ENCODE results near the gene TET1.
A peak's percentile ranks its signal among the peaks of the same experiment; 100 is the strongest.
"Not testable (repeated sequence)": the region's sequence is repeated elsewhere in the genome, so short reads cannot be mapped to it uniquely, and the experiment has no call there.

TET1 gene

DNA sequence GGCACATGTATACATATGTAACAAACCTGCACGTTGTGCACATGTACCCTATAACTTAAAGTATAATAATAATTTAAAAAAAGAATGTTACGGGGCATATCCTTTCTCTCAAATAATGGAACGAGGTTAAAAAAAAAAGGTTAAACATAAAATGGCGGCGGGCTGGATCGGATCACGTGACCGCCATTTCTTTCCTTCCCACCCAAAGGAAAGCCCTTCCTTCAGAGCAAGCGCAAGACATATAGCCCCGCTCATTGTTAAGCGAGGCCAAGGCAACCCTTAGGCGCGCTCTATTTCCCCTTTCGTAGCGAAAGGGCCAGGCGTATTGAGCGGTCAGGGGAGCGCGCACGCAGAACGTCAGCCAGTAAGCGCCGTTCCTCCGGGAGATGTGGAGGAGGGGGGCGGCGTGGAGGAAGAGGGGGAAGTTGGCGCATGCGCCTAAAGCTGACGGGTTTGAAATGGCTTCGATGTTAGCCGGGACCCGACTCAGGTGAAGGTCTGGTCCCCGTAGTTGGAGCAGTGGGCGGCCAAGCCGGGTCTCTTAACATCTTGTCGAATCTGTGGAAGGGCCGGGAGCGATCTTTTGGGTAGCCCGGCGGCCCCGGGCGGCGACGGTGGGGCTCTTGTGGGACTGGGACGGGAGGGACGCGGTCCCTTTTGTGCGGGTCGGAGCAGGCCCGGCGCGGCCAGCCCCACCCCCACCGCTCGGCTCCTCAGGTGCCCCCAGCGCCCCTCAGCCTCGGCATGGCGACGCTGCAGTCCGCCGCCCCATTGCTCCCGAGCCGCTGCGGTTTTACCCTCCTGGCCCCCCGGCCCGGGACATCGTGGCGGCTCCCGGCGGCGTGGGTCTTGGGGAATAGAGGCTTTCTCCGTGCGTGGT, 160.9 kb downstream of the TET1 start, which contains the start of gene CCAR1:
Gene CCAR1 (plus strand): TSS at position 447 of the 880 bp plus-strand sequence. CDS start 1,266 bp downstream, outside the sequence.
- DNase-seq, result peak; percentile 95 to 97

DNA sequence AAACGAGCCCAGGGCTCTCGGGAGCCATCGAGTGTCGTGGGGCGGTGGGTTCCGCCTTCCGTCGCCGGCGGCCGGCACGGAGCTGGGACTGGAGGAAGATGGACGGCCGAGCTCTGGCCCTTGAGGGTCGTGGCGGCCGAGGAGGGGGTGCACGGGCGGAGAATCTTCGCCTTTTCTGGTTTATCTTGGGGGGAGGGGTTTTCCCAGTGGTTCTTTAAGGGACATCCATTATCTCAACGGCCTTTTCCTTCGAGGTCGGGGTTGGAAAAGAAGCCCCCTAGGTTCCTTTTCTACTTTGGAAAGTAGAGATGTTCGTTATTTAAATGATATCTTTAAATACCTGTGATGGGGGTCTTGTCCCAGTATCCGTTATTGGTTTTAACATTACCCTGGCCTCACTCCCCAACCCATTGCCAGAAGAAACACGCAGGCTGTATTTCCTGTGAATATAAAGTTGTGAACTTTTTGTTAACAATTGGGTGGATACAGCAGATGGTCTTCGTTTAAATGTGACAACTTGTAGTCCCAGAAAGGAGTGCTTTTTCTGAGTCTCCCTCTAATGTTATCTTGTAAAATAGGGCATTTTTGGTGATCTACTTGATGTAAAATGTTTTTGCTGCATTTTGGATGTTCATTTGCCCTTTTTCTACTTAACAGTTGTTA, 161.7 kb downstream of the TET1 start:
- no peak for DNase-seq

DNA sequence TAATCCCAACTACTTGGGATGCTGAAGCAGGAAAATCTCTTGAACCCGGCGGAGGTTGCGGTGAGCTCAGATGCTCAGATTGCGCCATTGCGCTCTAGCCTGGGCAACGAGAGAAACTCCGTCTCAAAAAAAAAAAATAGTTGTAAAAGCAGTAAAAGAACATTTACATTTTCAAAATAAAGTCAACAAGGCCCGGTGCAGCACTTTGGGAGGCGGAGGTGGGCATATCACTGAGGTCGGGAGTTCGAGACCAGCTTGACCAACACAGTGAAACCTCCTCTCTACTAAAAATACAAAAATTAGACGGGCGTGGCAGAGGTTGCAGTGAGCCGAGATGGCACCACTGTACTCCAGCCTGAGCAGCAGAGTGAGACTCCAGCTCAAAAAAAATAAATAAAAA, 164.9 kb downstream of the TET1 start:
- DNase-seq, result no peak

DNA sequence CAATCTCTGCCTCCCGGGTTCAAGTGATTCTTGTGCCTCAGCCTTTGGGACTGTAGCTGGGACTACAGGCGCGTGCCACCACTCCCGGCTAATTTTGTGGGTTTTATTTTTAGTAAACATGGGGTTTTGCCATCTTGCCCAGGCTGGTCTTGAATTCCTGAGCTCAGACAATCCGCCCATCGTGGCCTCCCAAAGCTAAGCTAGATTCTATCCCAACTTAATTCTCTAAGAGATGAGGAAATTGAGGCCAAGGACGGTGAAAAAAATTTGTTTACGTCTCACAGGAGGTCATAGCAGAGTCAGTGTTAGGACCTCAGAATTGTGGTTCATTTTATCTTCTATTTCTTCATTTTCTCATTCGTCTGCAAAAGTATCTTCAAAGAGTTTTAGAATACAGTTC, 167.0 kb downstream of the TET1 start:
- DNase-seq, result no peak

DNA sequence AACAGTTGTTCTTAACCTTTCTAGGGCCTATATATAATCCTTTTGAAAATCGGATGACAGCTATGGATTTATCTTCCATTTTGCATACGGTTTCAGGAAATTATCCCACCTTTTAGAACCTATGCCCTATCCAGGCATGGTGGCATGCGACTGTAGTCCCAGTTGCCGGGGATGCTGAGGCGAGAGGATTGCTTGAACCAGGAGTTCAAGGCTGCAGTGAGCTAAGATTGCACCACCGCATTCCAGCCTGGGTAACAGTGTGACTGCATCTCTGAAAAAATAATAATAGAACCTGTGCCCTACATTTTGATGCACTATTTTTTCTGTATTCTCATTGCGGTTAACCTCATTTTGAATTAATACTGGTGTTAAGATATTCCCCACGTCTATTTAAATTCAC, 172.5 kb downstream of the TET1 start:
- no peak for DNase-seq

DNA sequence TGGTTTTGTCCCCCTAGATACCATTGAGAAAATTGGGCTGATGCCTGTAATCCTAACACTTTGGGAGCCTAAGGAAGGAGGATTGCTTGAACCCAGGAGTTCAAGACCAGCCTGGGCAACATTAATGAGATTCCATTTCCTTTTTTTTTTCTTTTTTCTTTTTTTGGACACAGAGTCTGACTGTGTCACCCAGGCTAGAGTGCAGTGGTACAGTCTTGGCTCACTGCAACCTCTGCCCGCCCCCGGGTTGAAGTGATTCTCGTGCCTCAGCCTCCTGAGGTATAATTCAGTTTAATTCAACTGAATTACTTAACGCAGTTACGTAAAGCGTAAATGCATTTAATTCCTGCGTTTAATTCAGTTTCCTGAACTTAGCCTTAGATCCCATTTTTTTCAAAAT, 174.2 kb downstream of the TET1 start:
- DNase-seq, result no peak

DNA sequence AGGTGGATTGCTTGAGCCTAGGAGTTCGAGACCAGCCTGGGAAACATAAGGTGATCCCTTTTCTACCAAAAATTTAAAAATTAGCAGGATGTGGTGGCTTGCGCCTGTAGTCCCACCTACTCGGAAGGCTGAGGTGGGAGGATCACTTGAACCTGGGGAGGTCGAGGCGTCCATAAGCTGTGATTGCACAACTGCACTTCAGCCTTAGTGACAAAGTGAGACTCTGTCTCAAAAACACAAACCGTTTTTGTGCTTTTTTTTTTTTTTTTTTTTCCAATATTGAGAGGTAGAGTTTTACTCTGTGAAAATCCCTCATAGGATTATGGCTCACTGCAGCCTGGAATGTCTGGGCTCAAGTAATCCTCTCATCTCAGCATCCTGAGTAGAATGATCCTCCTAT, 175.0 kb downstream of the TET1 start:
- no peak for DNase-seq

DNA sequence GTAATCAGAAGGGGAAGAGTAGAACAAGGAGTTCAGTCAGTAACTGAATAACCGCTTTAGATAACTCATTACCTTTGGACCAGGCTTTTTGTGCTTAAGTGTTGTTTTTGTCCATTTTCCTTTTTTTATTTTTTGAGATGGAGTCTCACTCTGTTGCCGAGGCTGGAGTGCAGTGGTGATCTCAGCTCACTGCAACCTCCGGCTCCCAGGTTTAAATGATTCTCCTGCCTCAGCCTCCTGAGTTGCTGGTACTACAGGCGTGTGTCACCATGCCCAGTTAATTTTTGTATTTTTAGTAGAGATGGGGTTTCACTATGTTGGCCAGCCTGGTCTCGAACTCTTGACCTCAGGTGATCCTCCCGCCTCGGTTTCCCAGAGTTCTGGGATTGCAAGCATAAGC, 175.6 kb downstream of the TET1 start:
- DNase-seq, result not testable (repeated sequence)

DNA sequence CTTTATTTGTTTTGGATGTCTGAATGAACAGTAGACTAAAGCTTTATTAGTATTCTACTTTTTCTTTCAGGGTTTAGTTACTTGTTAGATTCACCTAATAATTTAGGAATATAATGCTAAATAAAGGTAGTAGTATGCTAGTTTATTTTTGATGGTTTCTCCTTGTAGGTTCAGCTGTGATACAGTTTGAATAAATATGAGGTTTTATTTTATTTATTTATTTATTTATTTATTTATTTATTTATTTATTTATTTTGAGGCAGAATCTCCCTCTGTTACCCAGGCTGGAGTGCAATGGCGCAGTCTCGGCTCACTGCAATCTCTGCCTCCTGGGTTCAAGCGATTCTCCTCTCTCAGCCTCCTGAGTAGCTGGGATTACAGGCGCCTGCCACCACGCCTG, 180.5 kb downstream of the TET1 start:
- DNase-seq, result not testable (repeated sequence)

DNA sequence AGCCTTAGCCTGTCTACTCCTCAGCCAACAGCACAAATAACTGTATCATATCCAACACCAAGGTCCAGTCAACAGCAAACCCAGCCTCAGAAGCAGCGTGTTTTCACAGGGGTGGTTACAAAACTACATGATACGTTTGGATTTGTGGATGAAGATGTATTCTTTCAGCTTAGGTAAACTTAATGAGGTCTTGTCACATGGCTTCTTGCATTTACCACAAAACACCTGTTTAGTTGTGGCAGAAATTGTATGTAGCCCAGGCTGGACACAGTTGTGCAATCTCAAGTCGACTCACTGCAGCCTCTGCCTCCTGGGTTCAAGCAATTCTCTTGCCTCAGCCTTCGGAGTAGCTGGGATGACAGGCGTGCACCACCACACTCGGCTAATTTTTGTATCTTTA, 182.3 kb downstream of the TET1 start:
- DNase-seq, result no peak
